Activated T-helper 9 cell treated with anti-CD3 and anti-CD28 coated beads, Interleukin-2, amount 50 U/mL, for 16 hours (primary cell): ENCODE results near the gene NCAM1.
"Not testable (repeated sequence)": the region's sequence is repeated elsewhere in the genome, so short reads cannot be mapped to it uniquely, and the experiment has no call there.

ENCODE experiments used
- DNase-seq: peaks from one replicate; pipeline ENCODE4 v3.0.0-alpha.2; 2020; ENCODE audit warnings: low read depth

The NCAM1 gene

DNA sequence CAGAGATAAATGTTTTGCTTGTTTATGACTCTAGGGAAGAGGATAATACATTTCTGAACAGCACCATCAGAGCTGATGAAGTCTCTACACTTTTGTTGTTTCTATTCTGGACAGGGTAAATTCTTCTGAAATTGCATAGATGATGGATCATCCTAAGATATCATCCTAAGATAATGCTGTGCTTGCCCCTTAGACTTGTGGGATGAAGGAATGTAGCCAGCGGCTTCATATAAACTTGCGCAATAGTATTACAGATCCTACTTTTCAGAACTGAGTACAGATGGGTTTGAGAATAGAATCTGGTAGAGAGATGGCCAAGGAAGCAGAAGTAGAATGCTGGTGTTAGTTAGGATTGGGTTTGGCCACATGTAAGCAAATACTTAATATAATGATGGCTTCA, 61.0 kb downstream of the NCAM1 start:
- no peak for DNase-seq

DNA sequence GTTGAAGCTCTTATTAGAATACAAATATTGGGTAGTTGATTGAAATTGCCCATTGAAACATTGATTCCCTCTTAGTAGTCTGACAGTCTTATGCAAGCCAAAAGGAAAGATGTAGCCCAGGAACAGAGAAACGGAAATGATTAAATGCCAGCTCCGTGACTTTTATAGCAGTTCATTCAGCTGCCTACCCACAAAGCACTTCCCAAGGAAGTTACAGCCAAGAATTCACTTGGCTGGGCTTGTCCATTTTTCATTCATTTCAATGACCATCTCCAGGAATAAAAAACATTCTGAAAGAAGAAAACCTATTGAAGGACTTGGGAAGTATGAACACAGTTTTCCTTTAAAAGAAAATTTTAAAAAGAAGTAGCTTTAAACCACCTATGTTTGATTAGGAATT, 62.0 kb downstream of the NCAM1 start:
- DNase-seq: no peak

DNA sequence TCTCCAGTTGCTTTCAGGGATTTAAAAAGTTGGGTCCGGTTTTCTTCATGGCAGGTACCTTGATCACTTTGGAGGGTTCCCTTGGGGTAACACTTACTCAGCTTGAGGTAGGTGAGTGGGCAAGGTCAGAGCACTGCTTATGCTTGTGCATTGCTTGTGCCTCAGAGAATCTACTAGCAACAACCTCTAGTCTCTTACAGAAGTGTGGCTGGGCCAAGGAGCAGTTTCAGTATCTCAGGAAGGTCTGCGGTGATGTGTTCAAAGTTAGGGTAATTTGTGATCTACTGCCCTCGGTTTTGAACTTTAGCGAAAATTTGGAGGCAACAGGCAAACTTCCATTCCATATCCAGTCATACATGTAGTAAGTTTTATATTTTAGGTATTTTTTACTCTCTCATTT, 62.8 kb downstream of the NCAM1 start:
- no peak for DNase-seq

DNA sequence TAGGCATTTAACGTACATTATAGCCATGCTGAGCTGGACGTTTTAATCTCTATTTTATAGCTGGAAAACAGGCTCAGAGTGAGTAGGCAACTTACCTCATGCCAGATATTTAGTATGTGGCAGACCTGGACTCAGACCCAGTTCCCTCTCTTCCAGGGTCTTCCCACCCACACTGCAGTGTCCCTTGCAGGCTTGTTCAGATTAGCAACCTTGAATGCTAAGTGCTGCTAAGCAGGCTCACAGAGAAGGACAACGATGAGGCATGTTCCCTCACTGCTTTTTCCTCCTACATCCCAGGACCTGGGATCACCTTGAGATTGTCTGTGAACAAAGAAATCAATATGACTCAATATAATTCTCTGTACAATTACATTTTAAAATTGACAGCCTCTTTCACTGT, 65.6 kb downstream of the NCAM1 start:
- DNase-seq: no peak

DNA sequence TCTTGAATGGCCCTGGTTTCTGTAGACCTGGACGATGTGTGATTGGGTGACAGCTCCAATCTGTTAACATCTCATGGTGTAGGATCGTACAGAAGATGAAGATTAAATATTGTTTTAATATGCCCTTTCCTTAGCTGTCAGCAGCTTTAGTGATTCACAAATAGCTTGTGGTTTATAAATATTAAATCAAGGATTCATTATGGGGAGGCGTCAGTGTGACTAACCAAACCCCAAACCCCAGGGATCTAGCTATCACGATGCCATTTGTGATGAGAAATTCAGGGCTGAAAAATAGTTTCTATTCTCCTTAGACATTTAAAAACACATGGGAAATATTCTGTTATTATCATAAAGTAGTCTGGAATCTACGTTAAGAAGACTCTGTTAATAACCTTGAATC, 73.4 kb downstream of the NCAM1 start:
- no peak for DNase-seq

DNA sequence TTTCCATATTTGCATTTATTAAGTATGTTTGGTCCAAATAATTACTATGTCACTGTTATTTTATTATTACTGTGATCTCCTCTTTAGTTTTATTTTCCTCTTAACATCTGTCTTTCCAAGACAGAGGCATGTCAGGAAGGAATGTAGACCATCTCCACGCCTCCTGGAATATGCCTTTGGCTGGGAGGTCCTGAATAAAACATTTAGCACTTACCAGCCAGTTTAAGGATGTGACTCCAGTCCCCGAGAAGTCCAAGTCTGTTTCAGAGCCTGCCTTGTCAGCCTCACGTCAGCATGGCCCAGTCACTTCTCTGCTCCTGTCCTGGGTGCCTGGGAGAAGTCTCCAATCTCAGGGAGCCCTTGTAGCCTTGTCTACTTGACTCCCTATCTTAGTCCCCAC, 74.5 kb downstream of the NCAM1 start:
- no peak for DNase-seq

DNA sequence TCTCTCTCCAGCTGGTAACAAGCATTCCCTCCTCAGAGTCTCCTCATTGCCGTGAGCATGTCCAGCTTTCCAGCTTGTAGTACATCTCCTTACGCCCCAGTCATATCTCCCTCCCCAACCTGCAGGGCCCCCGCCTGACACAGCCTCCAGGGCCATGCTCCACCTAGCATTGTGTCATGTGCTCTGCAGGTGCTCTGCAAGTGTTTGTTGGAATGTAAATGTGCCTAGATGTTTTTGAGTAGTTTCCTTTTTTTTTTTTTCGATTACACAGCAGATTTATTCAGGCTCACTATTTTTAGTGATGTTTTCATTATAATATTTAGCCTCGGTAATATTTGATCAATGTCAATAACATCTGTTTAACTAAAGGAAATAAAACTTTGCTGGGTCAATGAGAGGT, 82.5 kb downstream of the NCAM1 start:
- DNase-seq: no peak

DNA sequence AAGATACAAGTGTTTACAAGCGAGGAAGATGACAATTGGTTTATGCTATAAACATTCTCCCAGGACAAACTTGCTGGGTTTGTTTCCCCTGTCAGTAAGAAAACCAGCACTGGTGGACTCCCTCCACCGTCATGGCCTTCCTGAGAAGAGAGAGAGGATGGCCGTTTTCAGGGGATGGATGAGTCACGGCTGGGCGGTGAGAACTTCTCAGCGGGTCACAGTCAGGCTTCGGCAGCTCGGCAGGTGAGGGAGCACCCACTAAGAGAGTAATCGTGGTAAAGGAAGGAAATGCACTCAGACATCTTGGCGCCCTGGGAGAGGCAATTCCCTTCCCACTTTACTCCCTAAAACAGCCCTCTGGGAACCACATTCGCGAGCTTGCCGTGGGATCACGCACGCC, 83.9 kb downstream of the NCAM1 start:
- DNase-seq: no peak

DNA sequence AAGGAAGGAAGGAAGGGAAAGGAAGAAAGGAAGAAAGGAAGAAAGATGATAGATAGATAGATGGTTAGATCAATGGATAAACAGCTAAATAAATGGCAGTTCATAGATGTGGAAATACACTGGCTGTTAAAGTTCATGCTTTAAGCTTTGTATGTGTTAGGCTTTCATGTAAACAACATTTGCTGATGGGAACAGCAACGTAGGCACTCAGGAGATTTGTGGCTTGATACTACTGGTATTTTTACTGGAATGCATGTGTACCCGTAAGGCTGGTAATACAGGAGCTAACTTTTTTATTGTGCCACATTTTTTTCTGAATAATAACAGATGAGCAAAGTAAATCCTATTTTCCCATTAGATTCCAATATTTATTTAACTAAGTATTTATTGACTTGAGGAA, 85.6 kb downstream of the NCAM1 start:
- DNase-seq: no peak

DNA sequence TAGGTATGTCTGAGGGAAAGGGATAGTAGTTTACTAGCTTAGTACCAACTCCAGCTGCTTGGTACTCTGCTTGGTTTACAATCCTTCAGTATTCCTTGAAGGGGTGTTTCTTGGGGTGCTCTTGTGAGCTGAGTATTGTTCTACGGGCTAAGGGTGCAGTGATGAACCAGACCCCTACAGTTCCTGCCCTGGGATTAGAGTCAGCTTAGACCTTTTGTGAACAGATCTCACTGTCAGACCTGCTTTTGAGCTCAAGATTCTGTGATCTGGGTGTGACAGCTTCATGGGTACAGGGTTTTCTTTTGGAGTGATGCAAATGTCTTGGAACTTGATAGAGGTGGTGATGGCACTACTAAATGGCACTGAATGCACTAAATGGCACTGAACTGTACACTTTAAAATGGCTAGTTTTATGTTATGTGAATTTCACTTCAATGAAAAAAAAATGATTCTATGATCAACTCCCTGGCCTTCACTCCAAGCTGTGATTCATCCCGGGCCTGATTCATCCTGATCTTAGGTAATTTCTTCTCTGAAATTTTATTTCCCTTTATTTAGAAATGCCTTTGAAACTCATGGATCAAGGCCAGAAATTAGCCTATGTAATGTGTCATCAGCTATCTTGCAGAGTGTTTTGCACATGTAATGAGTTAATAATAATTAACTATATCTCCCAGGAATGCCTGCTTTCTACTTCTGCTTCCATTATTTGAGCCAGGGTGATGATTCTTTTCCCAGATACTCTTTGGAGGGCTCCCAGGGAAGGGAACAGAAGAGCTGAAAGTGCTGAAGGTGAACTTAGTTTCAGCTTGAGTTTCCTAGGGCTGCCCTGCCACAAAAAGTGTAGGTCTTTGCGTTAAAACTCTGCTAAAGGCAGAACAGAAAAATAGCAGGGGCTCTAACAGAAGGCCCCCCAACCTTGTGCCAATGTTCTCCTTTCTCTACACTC, 87.9 kb downstream of the NCAM1 start:
- no peak for DNase-seq

DNA sequence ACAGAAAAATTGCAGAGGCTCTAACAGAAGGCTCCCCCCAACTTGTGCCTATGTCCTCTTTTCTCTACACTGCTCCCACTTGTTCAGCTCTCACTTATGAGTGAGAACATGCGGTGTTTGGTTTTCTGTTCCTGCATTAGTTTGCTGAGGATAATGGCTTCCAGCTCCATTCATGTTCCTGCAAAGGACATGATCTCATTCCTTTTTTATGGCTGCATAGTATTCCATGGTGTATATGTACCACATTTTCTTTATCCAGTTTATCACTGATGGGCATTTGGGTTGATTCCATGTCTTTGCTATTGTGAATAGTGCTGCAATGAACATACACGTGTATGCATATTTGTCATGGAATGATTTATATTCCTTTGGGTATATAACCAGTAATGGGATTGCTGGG, 91.8 kb downstream of the NCAM1 start:
- DNase-seq: not testable (repeated sequence)

DNA sequence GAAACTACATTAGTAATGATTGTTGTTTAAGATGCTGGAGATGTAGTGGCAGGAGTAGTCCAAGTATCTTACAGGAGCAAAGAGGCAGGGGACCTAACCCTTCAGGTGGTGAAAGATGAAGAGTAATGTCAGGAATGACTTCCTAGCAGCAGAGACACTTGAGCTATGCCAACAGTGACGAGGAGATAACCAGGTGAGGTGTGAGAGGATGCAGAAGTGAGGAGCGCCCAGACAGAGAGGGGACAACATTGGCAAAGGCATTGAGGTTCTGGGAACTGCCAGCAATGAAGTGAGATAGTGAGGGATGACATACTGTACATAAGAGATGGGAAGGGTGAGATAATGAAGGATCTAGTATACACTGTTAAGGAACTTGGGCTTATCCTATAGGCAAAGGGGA, 95.8 kb downstream of the NCAM1 start:
- DNase-seq: no peak

DNA sequence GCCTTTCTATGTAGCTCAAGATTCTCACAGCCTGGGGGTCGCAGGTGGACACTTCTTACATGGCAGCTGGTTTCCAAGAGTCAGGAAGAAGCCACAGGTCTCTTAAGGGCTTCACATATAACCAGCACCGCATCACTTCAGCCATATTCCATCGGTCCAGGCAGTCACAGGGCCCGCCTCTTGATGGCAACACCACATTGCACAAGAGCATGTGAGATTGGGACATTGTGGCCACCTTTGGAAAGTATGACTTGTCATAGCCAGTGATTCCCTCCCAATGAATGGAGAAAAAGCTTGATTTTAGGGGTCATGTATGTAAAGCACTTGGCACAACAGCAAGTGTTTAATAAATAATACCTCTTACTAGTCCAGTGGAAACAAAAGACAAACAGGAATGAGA, 98.3 kb downstream of the NCAM1 start:
- no peak for DNase-seq

DNA sequence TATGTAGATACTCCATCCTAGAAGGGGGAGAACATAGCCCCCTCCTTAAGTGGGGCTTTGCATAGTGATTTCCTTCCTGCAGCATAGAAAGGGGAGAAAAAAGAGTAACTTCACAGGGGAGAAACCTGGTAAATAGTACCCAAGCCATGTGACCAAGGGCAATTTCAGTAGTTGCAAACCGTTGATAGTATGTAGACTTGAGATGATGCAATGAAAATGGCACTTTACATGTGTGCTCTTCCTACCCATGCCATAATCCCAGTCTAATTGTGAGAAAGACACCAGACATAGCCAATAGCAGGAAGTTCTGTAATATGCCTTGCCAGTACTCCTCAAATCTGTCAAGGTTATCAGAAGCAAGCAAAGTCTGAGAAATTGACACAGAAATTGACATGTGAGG, 104.1 kb downstream of the NCAM1 start:
- no peak for DNase-seq

DNA sequence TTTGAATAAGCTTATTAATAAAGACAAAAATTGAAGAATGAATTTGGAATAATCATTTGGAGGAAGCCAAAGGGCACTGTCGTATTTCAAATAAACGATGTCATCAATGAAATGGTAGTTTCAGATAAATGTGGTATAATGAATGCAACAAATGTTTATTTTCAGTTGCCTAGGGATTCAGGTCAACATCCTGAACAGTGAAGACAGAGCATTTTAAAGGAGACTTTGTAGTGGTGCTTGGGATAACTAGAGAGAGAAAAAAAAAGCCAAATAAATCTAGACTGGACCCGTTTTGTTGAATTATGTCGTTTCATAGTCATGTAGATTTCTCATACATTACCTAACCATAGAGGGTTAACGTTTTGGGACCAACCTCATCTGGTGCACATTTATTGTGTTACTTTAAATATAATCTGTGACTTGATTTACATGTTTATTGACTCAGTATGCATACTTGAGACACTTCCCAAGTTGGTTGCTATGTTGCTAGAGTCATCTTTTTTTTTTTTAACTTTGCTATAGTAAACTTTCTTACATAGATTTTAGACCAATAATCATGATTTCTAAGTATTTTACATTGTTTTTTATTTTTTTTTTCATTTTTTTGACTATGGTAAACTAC, 111.1 kb downstream of the NCAM1 start:
- DNase-seq: no peak

DNA sequence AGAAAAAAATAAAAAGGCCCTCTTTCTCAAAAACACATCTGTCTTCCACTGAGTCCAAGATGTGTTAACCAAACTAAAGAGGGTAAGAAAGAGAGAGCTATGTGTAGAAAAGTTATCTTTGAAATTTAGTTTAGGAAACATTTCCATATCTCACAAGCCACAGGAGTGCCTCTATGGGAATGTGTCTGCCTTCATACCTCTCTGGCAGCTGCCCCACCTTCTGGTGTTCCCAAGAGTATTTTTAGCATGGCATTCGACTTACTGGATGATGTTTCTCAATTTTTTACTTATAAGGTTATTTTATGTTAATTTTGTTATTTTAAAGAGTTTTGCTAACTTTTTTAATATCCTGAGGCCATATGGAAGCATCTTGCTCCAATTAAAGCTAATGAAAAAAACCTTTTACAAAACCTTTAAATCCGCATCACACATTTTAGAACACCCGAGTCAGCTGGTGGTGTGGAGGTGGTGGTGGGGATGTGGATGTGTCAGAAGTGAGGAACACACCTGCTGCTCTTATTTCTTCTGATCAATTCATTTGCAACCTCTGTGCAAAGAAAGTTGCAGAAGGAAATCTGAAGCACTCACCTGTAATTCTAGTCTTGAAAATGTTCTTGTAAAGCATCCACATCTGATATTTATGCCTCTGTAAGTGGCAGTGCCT, 112.2 kb downstream of the NCAM1 start:
- no peak for DNase-seq

DNA sequence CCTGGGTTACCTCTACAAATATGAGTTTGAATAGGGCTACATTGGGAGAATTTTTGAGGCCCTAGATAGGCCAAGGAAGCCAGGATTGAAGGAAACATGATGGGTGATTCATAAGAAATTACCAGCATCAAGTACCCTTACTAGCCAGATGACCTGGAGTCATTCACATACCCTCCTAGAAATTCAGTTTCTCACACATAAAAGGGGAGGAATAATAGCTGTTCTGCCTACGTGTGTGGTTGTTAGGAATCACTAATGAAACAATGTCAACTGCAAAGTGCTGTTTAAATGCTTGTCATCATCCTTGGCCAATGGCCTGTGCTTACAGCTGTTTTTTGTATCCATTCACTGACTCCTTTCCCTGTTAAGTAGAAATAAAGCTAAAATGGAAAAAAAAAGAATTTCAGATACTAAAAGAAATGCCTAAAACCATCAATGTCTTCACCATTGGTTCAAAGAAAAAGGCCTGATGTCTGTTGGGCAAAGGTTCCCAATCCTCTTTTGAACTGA, 114.4 kb downstream of the NCAM1 start:
- DNase-seq: no peak

DNA sequence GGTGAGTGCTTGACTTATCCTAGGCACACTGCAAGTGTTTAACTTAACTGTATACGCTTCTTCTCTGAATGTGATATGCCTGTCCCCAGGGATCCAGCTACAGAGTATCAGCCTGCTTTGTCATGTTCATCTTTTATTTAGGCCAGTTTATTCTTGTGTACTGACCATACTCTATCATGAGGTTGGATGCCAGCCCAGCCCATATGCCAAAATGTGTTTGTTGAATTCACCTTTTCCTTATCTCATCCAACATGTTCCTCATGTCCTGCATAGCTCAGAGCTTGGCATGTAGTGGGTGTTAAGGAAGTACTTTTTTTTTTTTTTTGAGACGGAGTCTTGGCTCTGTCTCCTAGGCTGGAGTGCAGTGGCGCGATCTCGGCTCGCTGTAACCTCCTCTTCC, 116.2 kb downstream of the NCAM1 start:
- no peak for DNase-seq

DNA sequence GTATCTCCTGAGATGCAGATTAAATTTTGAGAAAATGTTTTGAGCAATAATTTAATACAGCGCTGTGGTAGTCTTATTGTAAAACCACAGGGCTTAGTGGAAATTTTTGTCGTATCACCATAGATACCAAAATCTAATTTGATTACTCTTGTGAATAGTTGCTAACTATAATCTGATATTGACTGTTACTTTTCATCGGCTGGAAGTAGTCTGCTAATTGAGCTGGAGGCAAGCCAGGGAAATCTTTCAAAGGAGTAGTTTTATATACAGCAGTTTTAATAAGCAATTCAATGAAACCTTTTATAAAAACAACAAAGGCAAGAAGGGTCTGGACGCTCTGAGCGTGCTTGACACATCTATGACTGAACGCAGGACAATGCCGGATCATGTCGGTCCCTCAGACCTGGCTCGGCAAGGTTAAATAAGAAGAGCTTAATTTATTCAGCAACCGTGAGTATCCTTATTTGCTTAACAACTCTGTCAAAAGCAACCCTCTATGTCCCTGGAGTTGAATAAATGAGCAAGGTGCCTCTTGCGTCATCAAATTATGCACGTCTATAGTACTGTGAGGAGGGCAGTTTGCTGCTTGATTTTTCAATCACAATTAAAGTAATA, 121.2 kb downstream of the NCAM1 start:
- no peak for DNase-seq

DNA sequence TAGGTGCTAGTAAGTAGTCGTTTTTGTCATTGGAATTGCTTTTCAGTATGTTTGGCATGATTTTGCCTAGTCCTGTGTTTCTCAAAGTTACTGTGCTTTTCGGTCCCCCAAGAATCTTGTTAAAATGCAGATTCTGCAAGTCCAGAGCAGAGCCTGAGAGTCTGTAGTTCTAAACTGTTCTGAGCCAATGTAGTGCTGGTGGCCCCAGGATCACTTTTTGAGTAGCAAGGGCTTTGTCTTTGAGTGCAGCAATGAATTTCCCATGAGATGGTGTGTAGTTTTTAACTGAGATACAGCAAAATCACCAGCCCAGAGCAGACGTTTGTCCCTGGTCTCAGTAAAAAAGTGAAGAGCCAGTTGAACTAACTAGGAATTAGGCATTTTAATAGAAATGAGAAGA, 122.4 kb downstream of the NCAM1 start:
- DNase-seq: no peak

DNA sequence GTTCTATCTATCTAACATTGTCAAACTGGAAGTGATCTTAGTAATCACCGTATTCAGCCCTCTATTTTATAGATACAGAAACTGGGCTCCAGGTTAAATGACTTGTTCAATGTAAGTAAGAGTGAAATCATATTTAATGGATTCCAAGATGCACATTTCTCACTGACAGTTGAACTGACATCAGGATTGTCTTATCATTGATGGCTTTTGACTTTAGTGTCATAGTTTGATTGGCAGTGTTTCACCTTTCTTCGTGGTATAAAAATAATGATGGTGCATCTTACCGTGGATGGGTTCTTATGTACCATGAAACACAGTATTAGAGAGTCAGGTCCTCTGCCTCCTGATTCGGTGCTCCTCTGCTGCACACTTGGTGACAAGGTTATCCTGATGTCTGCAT, 123.1 kb downstream of the NCAM1 start:
- no peak for DNase-seq

DNA sequence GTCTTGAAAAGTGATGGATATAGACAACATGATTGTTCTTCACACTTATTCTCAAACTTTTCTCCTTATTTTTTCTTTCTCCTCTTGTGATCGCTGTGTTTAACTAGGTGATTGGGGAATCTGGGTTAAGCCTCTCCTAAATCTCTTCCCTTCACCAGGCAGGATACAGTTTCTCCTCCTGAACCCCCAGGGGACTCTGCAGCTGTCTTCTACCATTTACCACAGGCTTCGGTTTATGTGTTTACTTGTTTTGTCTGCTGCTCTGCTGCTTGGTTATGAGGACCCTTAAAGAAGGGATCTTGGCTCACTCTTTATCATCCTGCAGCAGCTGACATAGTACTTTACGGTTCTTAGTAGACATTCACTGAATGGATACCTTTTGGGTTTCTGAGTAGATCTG, 124.2 kb downstream of the NCAM1 start:
- no peak for DNase-seq

DNA sequence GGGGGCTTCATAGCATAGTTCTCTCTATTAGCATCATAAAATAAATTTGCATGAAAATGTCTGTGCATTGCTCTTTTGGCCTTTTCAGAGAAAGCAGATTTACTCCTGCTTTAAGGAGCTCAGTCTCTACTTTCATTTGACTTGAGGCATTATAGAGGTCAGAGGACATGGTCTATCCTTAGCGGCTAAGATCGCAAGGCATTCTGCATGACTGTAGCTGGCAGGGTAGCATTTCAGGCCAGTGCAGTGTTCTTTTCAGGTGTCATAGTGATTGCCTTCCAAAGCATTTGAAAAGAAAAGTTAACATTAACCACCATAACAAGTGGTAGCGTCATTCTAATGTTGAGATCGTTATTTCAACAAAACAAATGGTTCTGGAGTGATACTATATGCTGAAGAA, 126.5 kb downstream of the NCAM1 start:
- no peak for DNase-seq
